CD14-positive monocyte (primary cell): Measurements from ENCODE around the gene GRIK4. TPM values are rescaled to one million over a fixed set of nuclear protein-coding genes. Genes with fewer than 3 reads are reported as not detected.
A peak's percentile ranks its signal among the peaks of the same experiment; 100 is the strongest.

Experiments
- DNase-seq, 3 donors: peaks; one replicate each; pipeline ENCODE4 v3.0.0-alpha.2; 2011 to 2022
- H2AFZ ChIP-seq: 2 replicates; pipeline ENCODE4 v1.6.0; 2012; ENCODE audit warnings: mild to moderate bottlenecking, low read depth, low read length, inconsistent platforms; ENCODE audit not compliant: insufficient read depth, poor library complexity, severe bottlenecking
- H3K27ac ChIP-seq, 2 donors: 1 replicate in 1 of 2; 2 replicates in 1 of 2; pipeline ENCODE4 v1.5.1; 2012 to 2013; ENCODE audit warnings: low read length in 2 of 2, control low read depth in 1 of 2, inconsistent platforms in 1 of 2, low read depth in 1 of 2, mild to moderate bottlenecking in 1 of 2
- H3K27me3 ChIP-seq, 2 donors: one replicate each; pipeline versions ENCODE4 v1.6.0 to v1.6.1; 2011 to 2013; ENCODE audit warnings: low read length in 2 of 2; ENCODE audit not compliant: control insufficient read depth in 2 of 2, insufficient read depth in 2 of 2
- H3K36me3 ChIP-seq, 2 donors: replicated peaks in 1 of 2; 1 replicate in 1 of 2; 2 replicates in 1 of 2; pipeline versions ENCODE4 v1.5.1 to v1.6.1; 2012 to 2013; ENCODE audit warnings: low read length in 2 of 2, control low read depth in 1 of 2, inconsistent platforms in 1 of 2, mild to moderate bottlenecking in 1 of 2; ENCODE audit not compliant: insufficient read depth in 2 of 2, control insufficient read depth in 1 of 2
- H3K4me1 ChIP-seq, 2 donors: 1 replicate in 1 of 2; 2 replicates in 1 of 2; pipeline versions ENCODE4 v1.5.1 to v1.6.1; 2012 to 2013; ENCODE audit warnings: low read length in 2 of 2, control low read depth in 1 of 2, inconsistent platforms in 1 of 2, mild to moderate bottlenecking in 1 of 2, moderate library complexity in 1 of 2; ENCODE audit not compliant: insufficient read depth in 2 of 2, control insufficient read depth in 1 of 2
- H3K4me2 ChIP-seq: replicated peaks from 2 replicates; pipeline ENCODE3; 2012; ENCODE audit warnings: low read length, moderate library complexity, mild to moderate bottlenecking; ENCODE audit not compliant: poor library complexity, severe bottlenecking; ENCODE audit errors: extremely low read depth
- H3K4me3 ChIP-seq, 3 experiments: fragments of 200-600 bp in 1 of 3; sonication (generic) in 1 of 3; replicated peaks in 1 of 3; 1 replicate in 2 of 3; 2 replicates in 1 of 3; pipeline ENCODE4 v1.5.1; 2011 to 2013; ENCODE audit warnings: low read length in 3 of 3, mild to moderate bottlenecking in 3 of 3, control low read depth in 2 of 3, low read depth in 2 of 3, inconsistent platforms in 1 of 3, moderate library complexity in 1 of 3
- H3K79me2 ChIP-seq: 2 replicates; pipeline ENCODE4 v1.6.0; 2012; ENCODE audit warnings: mild to moderate bottlenecking, control low read depth, inconsistent platforms, low read length, moderate library complexity; ENCODE audit not compliant: insufficient read depth
- H3K9ac ChIP-seq: 2 replicates; pipeline ENCODE4 v1.6.0; 2017; ENCODE audit warnings: low read length, mild to moderate bottlenecking; ENCODE audit not compliant: insufficient read depth, poor library complexity, severe bottlenecking
- H3K9me3 ChIP-seq, 2 donors: replicated peaks in 1 of 2; 1 replicate in 1 of 2; 2 replicates in 1 of 2; pipeline versions ENCODE4 v1.5.1 to v1.6.1; 2012 to 2013; ENCODE audit warnings: low read length in 2 of 2, control low read depth in 1 of 2; ENCODE audit not compliant: control insufficient read depth in 1 of 2, insufficient read depth in 1 of 2
- H4K20me1 ChIP-seq: 2 replicates; pipeline ENCODE4 v1.6.0; 2012; ENCODE audit warnings: mild to moderate bottlenecking, low read length, control low read depth, moderate library complexity; ENCODE audit not compliant: insufficient read depth
- H3K27ac Mint-ChIP-seq, 7 donors: one replicate each; pipeline ENCODE4 v1.8.0; 2020; ENCODE audit warnings: mild to moderate bottlenecking in 7 of 7, mixed read lengths in 7 of 7, moderate library complexity in 6 of 7, inconsistent platforms in 2 of 7
- H3K27me3 Mint-ChIP-seq, 3 donors: one replicate each; pipeline ENCODE4 v1.8.0; 2021 to 2022; ENCODE audit warnings: low read depth in 3 of 3, mild to moderate bottlenecking in 3 of 3, mixed read lengths in 3 of 3, moderate library complexity in 3 of 3, inconsistent platforms in 1 of 3
- H3K36me3 Mint-ChIP-seq, 2 donors: one replicate each; pipeline ENCODE4 v1.8.0; 2020; ENCODE audit warnings: mixed read lengths in 2 of 2, inconsistent platforms in 1 of 2, mild to moderate bottlenecking in 1 of 2
- H3K4me1 Mint-ChIP-seq: one replicate; pipeline ENCODE4 v1.8.0; 2020; ENCODE audit warnings: mild to moderate bottlenecking, mixed read lengths
- H3K4me3 Mint-ChIP-seq, 2 donors: one replicate each; pipeline ENCODE4 v1.8.0; 2020; ENCODE audit warnings: mild to moderate bottlenecking in 2 of 2, mixed read lengths in 2 of 2, moderate library complexity in 1 of 2
- H3K9me3 Mint-ChIP-seq, 7 donors: one replicate each; pipeline ENCODE4 v1.8.0; 2020 to 2022; ENCODE audit warnings: mixed read lengths in 7 of 7, mild to moderate bottlenecking in 6 of 7, moderate library complexity in 6 of 7, inconsistent platforms in 2 of 7
- CTCF ChIP-seq: fragments of 200-600 bp; IDR thresholded peaks from one replicate; pipeline ENCODE4 v1.8.0; 2022; ENCODE audit warnings: antibody characterized with exemption, mild to moderate bottlenecking
- WGBS: methylation state at CpG from one replicate; pipeline ENCODE4 v1.1.5; 2013; ENCODE audit warnings: missing lambda C conversion rate; ENCODE audit not compliant: insufficient coverage; 5-methylcytosine and 5-hydroxymethylcytosine counted together
- intact Hi-C, 2 donors: fragments of 100-400 bp; cut with micrococcal nuclease; formaldehyde crosslinking; loops; one replicate each; pipeline versions ENCODE4 v1.15.0 to v1.15.1; 2023
- polyA plus RNA-seq, 3 donors: library from polyadenylated mRNA; depleted of rRNA in 1 of 3; unstranded in 2 of 3; stranded (reverse) in 1 of 3; fragments of 300-500 nt in 2 of 3; fragments of >200 nt in 1 of 3; fragmentation: Illumina TruSeq in 2 of 3; gene quantifications; 1 replicate in 2 of 3; 2 replicates in 1 of 3; pipeline ENCODE4 v1.2.3, GENCODE V29; 2012 to 2021

The GRIK4 gene
- polyA plus RNA-seq, 3 donors: not detected

GRCh38 chr11:120663142-120663541, 151.6 kb downstream of the GRIK4 start:
- H3K27me3 Mint-ChIP-seq: peaks cover 11 to 27% (median 17%) of the 10 kb centered on the region in 3 donors
- Histone ChIP-seq H3K27ac (no peak overlapping the region), H3K27me3 (no peaks in the 10 kb centered on the region), H3K79me2 (no peaks in the 10 kb centered on the region), H3K4me2 (no peak overlapping the region), H2AFZ (no peak overlapping the region), H3K9ac (no peak overlapping the region), H3K36me3 (no peaks in the 10 kb centered on the region), H3K9me3 (no peaks in the 10 kb centered on the region), H3K4me1 (peaks cover 0 to 3% of the 10 kb centered on the region in 2 donors), H4K20me1 (no peaks in the 10 kb centered on the region), H3K4me3 (no peak overlapping the region)
- DNase-seq: no peak
- TF ChIP-seq CTCF: no peak
- peaks cover 4% of the 10 kb centered on the region for H3K4me1 Mint-ChIP-seq
- 15% methylated on average over 2 of the region's 2 CpGs for WGBS
- no peaks in the 10 kb centered on the region for H3K36me3 Mint-ChIP-seq
- no peak overlapping the region for H3K4me3 Mint-ChIP-seq
- H3K9me3 Mint-ChIP-seq: no peaks in the 10 kb centered on the region
- H3K27ac Mint-ChIP-seq: no peak overlapping the region
- intact Hi-C loops: no loop called here

GRCh38 chr11:120666121-120666639, 154.6 kb downstream of the GRIK4 start:
- Histone ChIP-seq H3K9ac (no peak overlapping the region), H4K20me1 (no peaks in the 10 kb centered on the region), H3K9me3 (no peaks in the 10 kb centered on the region), H3K79me2 (no peaks in the 10 kb centered on the region), H3K4me3 (no peak overlapping the region), H3K27me3 (no peaks in the 10 kb centered on the region), H3K27ac (no peak overlapping the region), H3K4me1 (no peaks in the 10 kb centered on the region), H3K4me2 (no peak overlapping the region), H2AFZ (no peak overlapping the region), H3K36me3 (no peaks in the 10 kb centered on the region)
- intact Hi-C loops: no loop called here
- Mint-ChIP-seq H3K27ac (peak overlapping the region in 1 of 7 donors; percentile 28), H3K4me3 (no peak overlapping the region), H3K27me3 (peaks cover 4 to 18% (median 8%) of the 10 kb centered on the region in 3 donors), H3K9me3 (peaks cover 0 to 1% (median 0%) of the 10 kb centered on the region in 7 donors), H3K4me1 (no peaks in the 10 kb centered on the region), H3K36me3 (no peaks in the 10 kb centered on the region)
- WGBS: 72% methylated on average over 9 of the region's 10 CpGs
- no peak for TF ChIP-seq CTCF
- DNase-seq: no peak
